HEK293 (cell line): Measurements from ENCODE around the gene RBMS3.
A peak's percentile ranks its signal among the peaks of the same experiment; 100 is the strongest.

Source experiments
- BCL11B ChIP-seq: fragments of 450-650 bp; formaldehyde crosslinking; IDR thresholded peaks from 2 replicates; pipeline ENCODE4 v1.5.1; 2016; ENCODE audit warnings: low read depth, missing biosample characterization, missing genetic modification characterization
- FEZF1 ChIP-seq: fragments of 450-650 bp; formaldehyde crosslinking; IDR thresholded peaks from 2 replicates; pipeline ENCODE4 v1.5.1; 2016; ENCODE audit warnings: missing biosample characterization, missing genetic modification characterization
- GLI4 ChIP-seq: fragments of 450-650 bp; formaldehyde crosslinking; IDR thresholded peaks from 2 replicates; pipeline ENCODE4 v1.5.1; 2016; ENCODE audit warnings: missing biosample characterization, missing genetic modification characterization
- KLF1 ChIP-seq: fragments of 450-650 bp; formaldehyde crosslinking; IDR thresholded peaks from 2 replicates; pipeline ENCODE4 v1.5.1; 2016; ENCODE audit warnings: missing biosample characterization, missing genetic modification characterization
- KLF8 ChIP-seq: fragments of 450-650 bp; formaldehyde crosslinking; IDR thresholded peaks from 2 replicates; pipeline ENCODE4 v1.5.1; 2016; ENCODE audit warnings: missing biosample characterization, missing genetic modification characterization
- TRIM28 ChIP-seq: IDR thresholded peaks from 2 replicates; pipeline ENCODE4 v1.6.1; 2011; ENCODE audit warnings: low read length, control low read depth, borderline replicate concordance
- ZBTB1 ChIP-seq: fragments of 450-650 bp; formaldehyde crosslinking; IDR thresholded peaks from 2 replicates; pipeline ENCODE4 v1.5.1; 2016; ENCODE audit warnings: missing biosample characterization, missing genetic modification characterization
- ZEB2 ChIP-seq: fragments of 450-650 bp; formaldehyde crosslinking; IDR thresholded peaks from 2 replicates; pipeline ENCODE4 v1.5.1; 2016; ENCODE audit warnings: missing biosample characterization, missing genetic modification characterization
- ZFP41 ChIP-seq: fragments of 450-650 bp; formaldehyde crosslinking; IDR thresholded peaks from 2 replicates; pipeline ENCODE4 v1.5.1; 2016; ENCODE audit warnings: missing biosample characterization, missing genetic modification characterization, borderline replicate concordance
- ZNF112 ChIP-seq: fragments of 450-650 bp; formaldehyde crosslinking; IDR thresholded peaks from 2 replicates; pipeline ENCODE4 v1.5.0; 2017; ENCODE audit warnings: missing biosample characterization, missing genetic modification characterization
- ZNF138 ChIP-seq: fragments of 450-650 bp; formaldehyde crosslinking; IDR thresholded peaks from 2 replicates; pipeline ENCODE4 v1.5.1; 2016; ENCODE audit warnings: missing biosample characterization, missing genetic modification characterization, borderline replicate concordance
- ZNF146 ChIP-seq: fragments of 450-650 bp; formaldehyde crosslinking; IDR thresholded peaks from 2 replicates; pipeline ENCODE4 v1.5.1; 2016; ENCODE audit warnings: missing biosample characterization, missing genetic modification characterization
- ZNF2 ChIP-seq: fragments of 450-650 bp; formaldehyde crosslinking; IDR thresholded peaks from 2 replicates; pipeline ENCODE4 v1.5.1; 2016; ENCODE audit warnings: missing biosample characterization, missing genetic modification characterization
- ZNF202 ChIP-seq: fragments of 450-650 bp; formaldehyde crosslinking; IDR thresholded peaks from 2 replicates; pipeline ENCODE4 v1.5.1; 2016; ENCODE audit warnings: missing biosample characterization, missing genetic modification characterization, borderline replicate concordance
- ZNF266 ChIP-seq: fragments of 450-650 bp; formaldehyde crosslinking; IDR thresholded peaks from 2 replicates; pipeline ENCODE4 v1.5.1; 2016; ENCODE audit warnings: missing biosample characterization, missing genetic modification characterization, low read depth
- ZNF37A ChIP-seq: fragments of 450-650 bp; IDR thresholded peaks from 2 replicates; pipeline ENCODE4 v1.5.1; 2018; ENCODE audit warnings: missing biosample characterization, missing genetic modification characterization
- ZNF558 ChIP-seq: fragments of 450-650 bp; formaldehyde crosslinking; IDR thresholded peaks from 2 replicates; pipeline ENCODE4 v1.5.1; 2016; ENCODE audit warnings: missing biosample characterization, missing genetic modification characterization
- ZNF610 ChIP-seq: fragments of 450-650 bp; formaldehyde crosslinking; IDR thresholded peaks from 2 replicates; pipeline ENCODE4 v1.5.1; 2016; ENCODE audit warnings: missing biosample characterization, missing genetic modification characterization, borderline replicate concordance
- ZNF660 ChIP-seq: fragments of 450-650 bp; IDR thresholded peaks from 2 replicates; pipeline ENCODE4 v1.5.1; 2018; ENCODE audit warnings: missing biosample characterization, mild to moderate bottlenecking, missing genetic modification characterization
- ZNF843 ChIP-seq: fragments of 450-650 bp; formaldehyde crosslinking; IDR thresholded peaks from 2 replicates; pipeline ENCODE4 v1.5.1; 2016; ENCODE audit warnings: missing biosample characterization, missing genetic modification characterization
- TF ChIP-seq, protein P1 (sequence below): fragments of 450-650 bp; formaldehyde crosslinking; IDR thresholded peaks from 2 replicates; pipeline ENCODE4 v1.5.1; 2017; ENCODE audit warnings: missing biosample characterization, missing genetic modification characterization
- TF ChIP-seq, protein P2 (sequence below): fragments of 450-650 bp; formaldehyde crosslinking; IDR thresholded peaks from 2 replicates; pipeline ENCODE4 v1.5.1; 2017; ENCODE audit warnings: missing biosample characterization, missing genetic modification characterization
- TF ChIP-seq, protein P3 (sequence below): fragments of 450-650 bp; formaldehyde crosslinking; conservative IDR thresholded peaks from 2 replicates; pipeline ENCODE4 v1.5.1; 2016; ENCODE audit warnings: low read depth, missing biosample characterization, missing genetic modification characterization
- TF ChIP-seq, protein P4 (sequence below): fragments of 450-650 bp; formaldehyde crosslinking; conservative IDR thresholded peaks from 2 replicates; pipeline ENCODE4 v1.5.1; 2016; ENCODE audit warnings: low read depth, missing biosample characterization, missing genetic modification characterization
- TF ChIP-seq, protein P5 (sequence below): fragments of 450-650 bp; formaldehyde crosslinking; IDR thresholded peaks from 2 replicates; pipeline ENCODE4 v1.5.1; 2016; ENCODE audit warnings: missing biosample characterization, missing genetic modification characterization
- TF ChIP-seq, protein P6 (sequence below): IDR thresholded peaks from 2 replicates; pipeline ENCODE4 v1.6.1; 2011; ENCODE audit warnings: mild to moderate bottlenecking, low read depth, low read length, borderline replicate concordance

Gene RBMS3

DNA sequence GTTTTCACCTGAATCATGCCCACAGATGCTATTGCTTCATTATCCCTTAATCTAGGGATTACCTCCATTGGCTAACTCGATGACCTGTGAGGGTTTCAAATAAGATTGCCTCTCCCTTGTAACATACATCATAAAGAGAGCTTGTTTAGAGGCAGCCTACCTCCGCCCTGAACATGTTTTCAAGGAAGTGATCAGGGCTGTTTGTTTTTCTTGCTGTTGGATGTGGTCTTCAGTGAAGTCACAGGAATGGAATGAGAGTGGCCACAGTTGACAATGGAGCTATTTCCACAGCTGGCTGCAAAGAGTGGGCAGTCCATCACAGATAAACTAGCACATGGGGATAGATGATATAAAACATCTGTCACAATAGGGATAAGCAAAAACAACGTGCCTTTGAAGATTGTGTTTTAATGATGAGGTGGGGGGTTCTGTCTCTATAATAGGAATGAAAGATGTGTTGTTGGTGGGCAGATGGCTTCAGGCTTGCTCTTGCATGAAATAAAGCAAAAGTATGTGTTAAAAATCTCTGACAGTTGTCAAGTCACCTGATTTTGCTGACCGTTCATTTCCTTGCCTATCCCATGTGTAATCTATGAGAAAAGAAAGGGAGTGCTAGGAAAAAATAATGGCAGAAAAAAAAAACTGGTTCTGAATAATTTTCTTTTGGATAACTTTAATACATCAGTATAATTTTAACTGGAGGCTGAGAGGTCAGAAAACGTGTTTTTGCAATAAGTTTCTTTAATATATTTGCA is 642.3 kb downstream of the RBMS3 start (continued):
- TF ChIP-seq, protein P1, sequence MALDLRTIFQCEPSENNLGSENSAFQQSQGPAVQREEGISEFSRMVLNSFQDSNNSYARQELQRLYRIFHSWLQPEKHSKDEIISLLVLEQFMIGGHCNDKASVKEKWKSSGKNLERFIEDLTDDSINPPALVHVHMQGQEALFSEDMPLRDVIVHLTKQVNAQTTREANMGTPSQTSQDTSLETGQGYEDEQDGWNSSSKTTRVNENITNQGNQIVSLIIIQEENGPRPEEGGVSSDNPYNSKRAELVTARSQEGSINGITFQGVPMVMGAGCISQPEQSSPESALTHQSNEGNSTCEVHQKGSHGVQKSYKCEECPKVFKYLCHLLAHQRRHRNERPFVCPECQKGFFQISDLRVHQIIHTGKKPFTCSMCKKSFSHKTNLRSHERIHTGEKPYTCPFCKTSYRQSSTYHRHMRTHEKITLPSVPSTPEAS (tag by site-specific recombination) = no peak
- TF ChIP-seq, protein P2, sequence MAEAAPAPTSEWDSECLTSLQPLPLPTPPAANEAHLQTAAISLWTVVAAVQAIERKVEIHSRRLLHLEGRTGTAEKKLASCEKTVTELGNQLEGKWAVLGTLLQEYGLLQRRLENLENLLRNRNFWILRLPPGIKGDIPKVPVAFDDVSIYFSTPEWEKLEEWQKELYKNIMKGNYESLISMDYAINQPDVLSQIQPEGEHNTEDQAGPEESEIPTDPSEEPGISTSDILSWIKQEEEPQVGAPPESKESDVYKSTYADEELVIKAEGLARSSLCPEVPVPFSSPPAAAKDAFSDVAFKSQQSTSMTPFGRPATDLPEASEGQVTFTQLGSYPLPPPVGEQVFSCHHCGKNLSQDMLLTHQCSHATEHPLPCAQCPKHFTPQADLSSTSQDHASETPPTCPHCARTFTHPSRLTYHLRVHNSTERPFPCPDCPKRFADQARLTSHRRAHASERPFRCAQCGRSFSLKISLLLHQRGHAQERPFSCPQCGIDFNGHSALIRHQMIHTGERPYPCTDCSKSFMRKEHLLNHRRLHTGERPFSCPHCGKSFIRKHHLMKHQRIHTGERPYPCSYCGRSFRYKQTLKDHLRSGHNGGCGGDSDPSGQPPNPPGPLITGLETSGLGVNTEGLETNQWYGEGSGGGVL (tag by site-specific recombination) = peak; percentile 25; the same call in 1 of the 2 replicates
- TF ChIP-seq GLI4 (tag by site-specific recombination) (no peak), ZNF843 (tag by site-specific recombination) (0 out of 2 replicates have a peak, but pooled peaks have one; percentile 13), ZNF202 (tag by site-specific recombination) (no peak), FEZF1 (peak; percentile 40; the same call in 1 of the 2 replicates), ZNF558 (tag by site-specific recombination) (no peak), KLF8 (tag by site-specific recombination) (no peak), ZEB2 (no peak), BCL11B (tag by site-specific recombination) (no peak), ZBTB1 (tag by site-specific recombination) (no peak), ZNF2 (tag by site-specific recombination) (0 out of 2 replicates have a peak, but pooled peaks have one; percentile 23), ZNF266 (no peak), ZFP41 (tag by site-specific recombination) (no peak), TRIM28 (no peak), ZNF37A (tag by site-specific recombination) (no peak), ZNF660 (no peak), ZNF146 (tag by site-specific recombination) (no peak), KLF1 (tag by site-specific recombination) (peak; percentile 36; the same call in 1 of the 2 replicates), ZNF112 (tag by site-specific recombination) (no peak), ZNF610 (tag by site-specific recombination) (no peak), ZNF138 (no peak)
- TF ChIP-seq, protein P3, sequence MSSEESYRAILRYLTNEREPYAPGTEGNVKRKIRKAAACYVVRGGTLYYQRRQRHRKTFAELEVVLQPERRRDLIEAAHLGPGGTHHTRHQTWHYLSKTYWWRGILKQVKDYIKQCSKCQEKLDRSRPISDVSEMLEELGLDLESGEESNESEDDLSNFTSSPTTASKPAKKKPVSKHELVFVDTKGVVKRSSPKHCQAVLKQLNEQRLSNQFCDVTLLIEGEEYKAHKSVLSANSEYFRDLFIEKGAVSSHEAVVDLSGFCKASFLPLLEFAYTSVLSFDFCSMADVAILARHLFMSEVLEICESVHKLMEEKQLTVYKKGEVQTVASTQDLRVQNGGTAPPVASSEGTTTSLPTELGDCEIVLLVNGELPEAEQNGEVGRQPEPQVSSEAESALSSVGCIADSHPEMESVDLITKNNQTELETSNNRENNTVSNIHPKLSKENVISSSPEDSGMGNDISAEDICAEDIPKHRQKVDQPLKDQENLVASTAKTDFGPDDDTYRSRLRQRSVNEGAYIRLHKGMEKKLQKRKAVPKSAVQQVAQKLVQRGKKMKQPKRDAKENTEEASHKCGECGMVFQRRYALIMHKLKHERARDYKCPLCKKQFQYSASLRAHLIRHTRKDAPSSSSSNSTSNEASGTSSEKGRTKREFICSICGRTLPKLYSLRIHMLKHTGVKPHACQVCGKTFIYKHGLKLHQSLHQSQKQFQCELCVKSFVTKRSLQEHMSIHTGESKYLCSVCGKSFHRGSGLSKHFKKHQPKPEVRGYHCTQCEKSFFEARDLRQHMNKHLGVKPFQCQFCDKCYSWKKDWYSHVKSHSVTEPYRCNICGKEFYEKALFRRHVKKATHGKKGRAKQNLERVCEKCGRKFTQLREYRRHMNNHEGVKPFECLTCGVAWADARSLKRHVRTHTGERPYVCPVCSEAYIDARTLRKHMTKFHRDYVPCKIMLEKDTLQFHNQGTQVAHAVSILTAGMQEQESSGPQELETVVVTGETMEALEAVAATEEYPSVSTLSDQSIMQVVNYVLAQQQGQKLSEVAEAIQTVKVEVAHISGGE (tag by site-specific recombination) = no peak
- TF ChIP-seq, protein P4, sequence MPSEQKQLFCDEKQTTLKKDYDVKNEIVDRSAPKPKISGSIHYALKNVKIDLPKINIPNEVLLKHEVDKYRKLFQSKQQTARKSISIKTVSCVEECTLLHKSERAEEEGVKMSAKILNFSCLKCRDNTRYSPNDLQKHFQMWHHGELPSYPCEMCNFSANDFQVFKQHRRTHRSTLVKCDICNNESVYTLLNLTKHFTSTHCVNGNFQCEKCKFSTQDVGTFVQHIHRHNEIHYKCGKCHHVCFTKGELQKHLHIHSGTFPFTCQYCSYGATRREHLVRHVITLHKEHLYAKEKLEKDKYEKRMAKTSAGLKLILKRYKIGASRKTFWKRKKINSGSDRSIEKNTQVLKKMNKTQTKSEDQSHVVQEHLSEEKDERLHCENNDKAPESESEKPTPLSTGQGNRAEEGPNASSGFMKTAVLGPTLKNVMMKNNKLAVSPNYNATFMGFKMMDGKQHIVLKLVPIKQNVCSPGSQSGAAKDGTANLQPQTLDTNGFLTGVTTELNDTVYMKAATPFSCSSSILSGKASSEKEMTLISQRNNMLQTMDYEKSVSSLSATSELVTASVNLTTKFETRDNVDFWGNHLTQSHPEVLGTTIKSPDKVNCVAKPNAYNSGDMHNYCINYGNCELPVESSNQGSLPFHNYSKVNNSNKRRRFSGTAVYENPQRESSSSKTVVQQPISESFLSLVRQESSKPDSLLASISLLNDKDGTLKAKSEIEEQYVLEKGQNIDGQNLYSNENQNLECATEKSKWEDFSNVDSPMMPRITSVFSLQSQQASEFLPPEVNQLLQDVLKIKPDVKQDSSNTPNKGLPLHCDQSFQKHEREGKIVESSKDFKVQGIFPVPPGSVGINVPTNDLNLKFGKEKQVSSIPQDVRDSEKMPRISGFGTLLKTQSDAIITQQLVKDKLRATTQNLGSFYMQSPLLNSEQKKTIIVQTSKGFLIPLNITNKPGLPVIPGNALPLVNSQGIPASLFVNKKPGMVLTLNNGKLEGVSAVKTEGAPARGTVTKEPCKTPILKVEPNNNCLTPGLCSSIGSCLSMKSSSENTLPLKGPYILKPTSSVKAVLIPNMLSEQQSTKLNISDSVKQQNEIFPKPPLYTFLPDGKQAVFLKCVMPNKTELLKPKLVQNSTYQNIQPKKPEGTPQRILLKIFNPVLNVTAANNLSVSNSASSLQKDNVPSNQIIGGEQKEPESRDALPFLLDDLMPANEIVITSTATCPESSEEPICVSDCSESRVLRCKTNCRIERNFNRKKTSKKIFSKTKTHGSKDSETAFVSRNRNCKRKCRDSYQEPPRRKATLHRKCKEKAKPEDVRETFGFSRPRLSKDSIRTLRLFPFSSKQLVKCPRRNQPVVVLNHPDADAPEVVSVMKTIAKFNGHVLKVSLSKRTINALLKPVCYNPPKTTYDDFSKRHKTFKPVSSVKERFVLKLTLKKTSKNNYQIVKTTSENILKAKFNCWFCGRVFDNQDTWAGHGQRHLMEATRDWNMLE (tag by site-specific recombination) = no peak
- TF ChIP-seq, protein P5, sequence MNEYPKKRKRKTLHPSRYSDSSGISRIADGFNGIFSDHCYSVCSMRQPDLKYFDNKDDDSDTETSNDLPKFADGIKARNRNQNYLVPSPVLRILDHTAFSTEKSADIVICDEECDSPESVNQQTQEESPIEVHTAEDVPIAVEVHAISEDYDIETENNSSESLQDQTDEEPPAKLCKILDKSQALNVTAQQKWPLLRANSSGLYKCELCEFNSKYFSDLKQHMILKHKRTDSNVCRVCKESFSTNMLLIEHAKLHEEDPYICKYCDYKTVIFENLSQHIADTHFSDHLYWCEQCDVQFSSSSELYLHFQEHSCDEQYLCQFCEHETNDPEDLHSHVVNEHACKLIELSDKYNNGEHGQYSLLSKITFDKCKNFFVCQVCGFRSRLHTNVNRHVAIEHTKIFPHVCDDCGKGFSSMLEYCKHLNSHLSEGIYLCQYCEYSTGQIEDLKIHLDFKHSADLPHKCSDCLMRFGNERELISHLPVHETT (tag by site-specific recombination) = no peak
- TF ChIP-seq, protein P6, sequence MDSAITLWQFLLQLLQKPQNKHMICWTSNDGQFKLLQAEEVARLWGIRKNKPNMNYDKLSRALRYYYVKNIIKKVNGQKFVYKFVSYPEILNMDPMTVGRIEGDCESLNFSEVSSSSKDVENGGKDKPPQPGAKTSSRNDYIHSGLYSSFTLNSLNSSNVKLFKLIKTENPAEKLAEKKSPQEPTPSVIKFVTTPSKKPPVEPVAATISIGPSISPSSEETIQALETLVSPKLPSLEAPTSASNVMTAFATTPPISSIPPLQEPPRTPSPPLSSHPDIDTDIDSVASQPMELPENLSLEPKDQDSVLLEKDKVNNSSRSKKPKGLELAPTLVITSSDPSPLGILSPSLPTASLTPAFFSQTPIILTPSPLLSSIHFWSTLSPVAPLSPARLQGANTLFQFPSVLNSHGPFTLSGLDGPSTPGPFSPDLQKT = no peak
